IMR-90 (cell line): ENCODE data around the gene SPRR2G. TPM values are rescaled to one million over a fixed set of nuclear protein-coding genes. Genes with fewer than 3 reads are reported as not detected.
"Not testable (repeated sequence)": the region's sequence is repeated elsewhere in the genome, so short reads cannot be mapped to it uniquely, and the experiment has no call there.

ENCODE experiments used
- ATAC-seq: fragments of 200-7000 bp; cut with Tn5 transposase; 2 replicates; pipeline ENCODE4 v1.9.1; 2020; ENCODE audit warnings: low read depth, mild to moderate bottlenecking, moderate library complexity
- BruUV-seq: library from RNA; stranded (reverse); fragments of 400-500 nt; replicated peaks from 2 replicates; lab custom pipeline; 2021; lab: Mats Ljungman, UMichigan
- CTCF ChIA-PET: fragments of 300-600 bp; formaldehyde crosslinking; extraction: SDS; loops from one replicate; lab custom pipeline; 2021; ENCODE audit warnings: antibody characterized with exemption; lab: Yijun Ruan, JAX
- POLR2A ChIA-PET: fragments of 300-600 bp; sonication (Branson Sonifier 250); formaldehyde crosslinking; loops from one replicate; lab custom pipeline; 2022; ENCODE audit warnings: antibody characterized with exemption; ENCODE audit not compliant: unreplicated experiment; lab: Charles Lee
- DNase-seq: peaks from one replicate; pipeline ENCODE4 v3.0.0; 2013
- H2AFZ ChIP-seq: replicated peaks from 2 replicates; pipeline ENCODE3; 2013; ENCODE audit warnings: low read length, mild to moderate bottlenecking; ENCODE audit not compliant: poor library complexity
- H2AK5ac ChIP-seq: 2 replicates; pipeline ENCODE4 v1.6.1; 2013; ENCODE audit warnings: low read depth, low read length, inconsistent platforms
- H2AK9ac ChIP-seq: replicated peaks from 2 replicates; pipeline ENCODE3; 2013; ENCODE audit warnings: mild to moderate bottlenecking, low read depth, low read length, moderate library complexity; ENCODE audit not compliant: poor library complexity
- H2BK120ac ChIP-seq: 2 replicates; pipeline ENCODE4 v1.6.1; 2013; ENCODE audit warnings: low read depth, low read length, inconsistent platforms
- H2BK15ac ChIP-seq: 3 replicates; pipeline ENCODE4 v1.6.1; 2013; ENCODE audit warnings: low read depth, low read length, inconsistent platforms
- H2BK20ac ChIP-seq: 2 replicates; pipeline ENCODE4 v1.6.1; 2013; ENCODE audit warnings: low read depth, mild to moderate bottlenecking, inconsistent platforms, low read length, moderate library complexity
- H2BK5ac ChIP-seq: 2 replicates; pipeline ENCODE4 v1.6.1; 2013; ENCODE audit warnings: mild to moderate bottlenecking, low read depth, low read length, inconsistent platforms; ENCODE audit not compliant: poor library complexity, severe bottlenecking
- H3K14ac ChIP-seq: replicated peaks from 2 replicates; pipeline ENCODE4 v1.6.1; 2013; ENCODE audit warnings: low read depth, low read length, inconsistent platforms
- H3K18ac ChIP-seq: 2 replicates; pipeline ENCODE4 v1.6.1; 2013; ENCODE audit warnings: low read depth, low read length, control low read depth
- H3K23ac ChIP-seq: 2 replicates; pipeline ENCODE4 v1.6.1; 2013; ENCODE audit warnings: low read depth, low read length, inconsistent platforms
- H3K27ac ChIP-seq: 2 replicates; pipeline ENCODE4 v1.5.1; 2013; ENCODE audit warnings: mild to moderate bottlenecking, control low read depth, low read length; ENCODE audit not compliant: insufficient read depth
- H3K27me3 ChIP-seq: 2 replicates; pipeline ENCODE4 v1.6.1; 2013; ENCODE audit warnings: low read length; ENCODE audit not compliant: control insufficient read depth, insufficient read depth
- H3K36me3 ChIP-seq: 2 replicates; pipeline ENCODE4 v1.6.1; 2013; ENCODE audit warnings: low read length, mixed read lengths; ENCODE audit not compliant: control insufficient read depth, insufficient read depth
- H3K4ac ChIP-seq: 2 replicates; pipeline ENCODE4 v1.6.1; 2013; ENCODE audit warnings: low read depth, low read length, inconsistent platforms
- H3K4me1 ChIP-seq: 2 replicates; pipeline ENCODE4 v1.6.1; 2013; ENCODE audit warnings: low read length, mixed read lengths; ENCODE audit not compliant: control insufficient read depth, insufficient read depth
- H3K4me2 ChIP-seq: 2 replicates; pipeline ENCODE4 v1.6.1; 2013; ENCODE audit warnings: low read depth, mild to moderate bottlenecking, control low read depth, low read length, moderate library complexity
- H3K4me3 ChIP-seq: 2 replicates; pipeline ENCODE4 v1.5.1; 2013; ENCODE audit warnings: low read depth, mild to moderate bottlenecking, control low read depth, low read length, moderate library complexity; ENCODE audit not compliant: insufficient read depth
- H3K56ac ChIP-seq: 2 replicates; pipeline ENCODE4 v1.6.1; 2013; ENCODE audit warnings: low read length, inconsistent platforms; ENCODE audit not compliant: insufficient read depth; ENCODE audit errors: extremely low read depth
- H3K79me1 ChIP-seq, 2 experiments: 2 replicates each; pipeline ENCODE4 v1.6.1; 2013; ENCODE audit warnings: low read length in 2 of 2, inconsistent platforms in 1 of 2, low read depth in 1 of 2
- H3K9ac ChIP-seq: 2 replicates; pipeline ENCODE4 v1.6.1; 2013; ENCODE audit warnings: low read depth, low read length, control low read depth
- H3K9me1 ChIP-seq: 2 replicates; pipeline ENCODE4 v1.6.1; 2013; ENCODE audit warnings: low read length, inconsistent platforms; ENCODE audit not compliant: insufficient read depth
- H3K9me3 ChIP-seq: 2 replicates; pipeline ENCODE4 v1.6.1; 2013; ENCODE audit warnings: low read length; ENCODE audit not compliant: control insufficient read depth, insufficient read depth
- H4K20me1 ChIP-seq: 2 replicates; pipeline ENCODE4 v1.6.1; 2013; ENCODE audit warnings: low read length, inconsistent platforms; ENCODE audit not compliant: insufficient read depth
- H4K5ac ChIP-seq: 2 replicates; pipeline ENCODE4 v1.6.1; 2013; ENCODE audit warnings: mild to moderate bottlenecking, low read depth, low read length, control low read depth
- H4K8ac ChIP-seq, 2 experiments: 2 replicates each; pipeline ENCODE4 v1.6.1; 2013; ENCODE audit warnings: low read depth in 2 of 2, low read length in 2 of 2, control low read depth in 1 of 2, inconsistent platforms in 1 of 2
- H4K91ac ChIP-seq: 2 replicates; pipeline ENCODE4 v1.6.1; 2013; ENCODE audit warnings: low read depth, low read length, inconsistent platforms; ENCODE audit not compliant: insufficient read depth
- dilution Hi-C: fragments of 300-500 bp; cut with HindIII; formaldehyde crosslinking; loops from one replicate; pipeline ENCODE4 v1.14.3; 2018; ENCODE audit warnings: low sequenced_read_pairs; ENCODE audit not compliant: unreplicated experiment
- in situ Hi-C: fragments of 300-500 bp; cut with MboI; formaldehyde crosslinking; loops from 3 replicates; pipeline ENCODE4 v1.14.3; 2019; ENCODE audit warnings: low sequenced_read_pairs, inconsistent platforms, mixed read lengths
- intact Hi-C: fragments of 100-400 bp; cut with micrococcal nuclease; formaldehyde crosslinking; loops from 2 replicates; pipeline ENCODE4 v1.10.0; 2022
- polyA plus RNA-seq, 3 experiments: library from polyadenylated mRNA; depleted of rRNA; stranded (reverse); fragments of >200 nt; gene quantifications; 2 replicates each; pipeline ENCODE4 v1.2.3, GENCODE V29; 2012; ENCODE audit warnings: low replicate concordance in 1 of 3
- total RNA-seq: library from RNA; depleted of rRNA; stranded (reverse); fragments of >200 nt; gene quantifications from 2 replicates; pipeline ENCODE4 v1.2.3, GENCODE V29; 2012

Gene SPRR2G
- total and polyA plus RNA-seq, 2 of the 4 experiments (the other 2 are of a cell fraction), result not detected

DNA sequence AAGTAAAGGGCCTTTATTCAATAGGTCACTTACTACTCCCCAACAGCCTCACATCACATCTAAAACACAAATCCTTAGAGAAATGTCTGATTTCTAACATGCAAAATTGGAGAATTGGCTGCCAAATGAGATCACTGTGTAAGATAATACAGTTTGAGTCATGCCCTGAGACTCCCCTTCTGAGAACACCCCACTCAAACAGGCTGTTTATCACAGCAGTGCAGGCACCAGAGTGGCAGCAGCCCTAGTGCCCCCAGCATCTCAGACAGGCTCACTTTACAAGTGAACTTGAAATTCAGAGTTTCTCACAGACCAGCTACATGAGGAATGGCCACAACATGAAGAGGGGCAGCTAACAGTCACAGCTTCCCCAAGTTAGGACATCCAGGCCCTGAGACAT is 35.4 kb downstream of the SPRR2G start:
- H2AK9ac ChIP-seq, H3K27ac ChIP-seq, H3K9ac ChIP-seq, H3K4me1 ChIP-seq, in situ Hi-C loops, H2BK20ac ChIP-seq, H3K9me1 ChIP-seq, H3K4me2 ChIP-seq, H3K18ac ChIP-seq, H3K4ac ChIP-seq, H4K91ac ChIP-seq, H3K56ac ChIP-seq, H2BK120ac ChIP-seq, intact Hi-C loops, H2AK5ac ChIP-seq, ATAC-seq, H3K4me3 ChIP-seq, CTCF ChIA-PET, POLR2A ChIA-PET, H2AFZ ChIP-seq, H3K14ac ChIP-seq, H3K27me3 ChIP-seq, BruUV-seq, H4K5ac ChIP-seq, H4K20me1 ChIP-seq, H3K79me1 ChIP-seq, H2BK5ac ChIP-seq, H4K8ac ChIP-seq, DNase-seq, dilution Hi-C loops, H3K9me3 ChIP-seq, H2BK15ac ChIP-seq, H3K36me3 ChIP-seq, H3K23ac ChIP-seq: not testable (repeated sequence)
